Mesendoderm (in vitro differentiated cells): ENCODE data around the gene PITPNC1.

ENCODE experiments used
- DNase-seq: peaks from one replicate; pipeline ENCODE4 v3.0.0; 2013
- H2AK5ac ChIP-seq: 2 replicates; pipeline ENCODE4 v1.6.1; 2013; ENCODE audit warnings: low read length, inconsistent platforms
- H2BK120ac ChIP-seq: 2 replicates; pipeline ENCODE4 v1.6.1; 2013; ENCODE audit warnings: low read depth, mild to moderate bottlenecking, low read length, moderate library complexity, mixed read lengths
- H2BK15ac ChIP-seq: replicated peaks from 2 replicates; pipeline ENCODE4 v1.6.1; 2013; ENCODE audit warnings: low read depth, mild to moderate bottlenecking, moderate library complexity
- H2BK5ac ChIP-seq: 2 replicates; pipeline ENCODE4 v1.6.1; 2013; ENCODE audit warnings: low read length, inconsistent platforms
- H3K18ac ChIP-seq: 2 replicates; pipeline ENCODE4 v1.6.1; 2013; ENCODE audit warnings: mild to moderate bottlenecking, low read length, mixed read lengths
- H3K23ac ChIP-seq: one replicate; pipeline ENCODE4 v1.6.1; 2013; ENCODE audit warnings: low read length
- H3K27ac ChIP-seq: 2 replicates; pipeline ENCODE4 v1.5.1; 2013; ENCODE audit warnings: low read depth, mild to moderate bottlenecking, inconsistent platforms, low read length, moderate library complexity
- H3K27me3 ChIP-seq: 2 replicates; pipeline ENCODE4 v1.6.1; 2013; ENCODE audit warnings: low read length, control low read depth, mild to moderate bottlenecking, inconsistent platforms; ENCODE audit not compliant: insufficient read depth, poor library complexity
- H3K36me3 ChIP-seq: 2 replicates; pipeline ENCODE4 v1.6.1; 2013; ENCODE audit warnings: low read length, inconsistent platforms; ENCODE audit not compliant: control insufficient read depth, insufficient read depth
- H3K4ac ChIP-seq: one replicate; pipeline ENCODE4 v1.6.1; 2013; ENCODE audit warnings: low read depth, mild to moderate bottlenecking, low read length, moderate library complexity
- H3K4me1 ChIP-seq: 2 replicates; pipeline ENCODE4 v1.6.1; 2013; ENCODE audit warnings: low read depth, low read length, inconsistent platforms; ENCODE audit not compliant: control insufficient read depth
- H3K4me2 ChIP-seq: 2 replicates; pipeline ENCODE4 v1.6.1; 2013; ENCODE audit warnings: low read length
- H3K4me3 ChIP-seq: 2 replicates; pipeline ENCODE4 v1.5.1; 2013; ENCODE audit warnings: mild to moderate bottlenecking, low read length
- H3K56ac ChIP-seq: one replicate; pipeline ENCODE4 v1.6.1; 2013; ENCODE audit warnings: low read length
- H3K79me1 ChIP-seq: 2 replicates; pipeline ENCODE4 v1.6.1; 2013; ENCODE audit warnings: low read length, inconsistent platforms
- H3K79me2 ChIP-seq: 2 replicates; pipeline ENCODE4 v1.6.1; 2013; ENCODE audit warnings: mild to moderate bottlenecking, low read length; ENCODE audit not compliant: control insufficient read depth, insufficient read depth
- H3K9ac ChIP-seq: 2 replicates; pipeline ENCODE4 v1.6.1; 2013; ENCODE audit warnings: low read length, inconsistent platforms
- H4K5ac ChIP-seq: one replicate; pipeline ENCODE4 v1.6.1; 2013; ENCODE audit warnings: low read length
- H4K8ac ChIP-seq: one replicate; pipeline ENCODE4 v1.6.1; 2013; ENCODE audit warnings: low read depth, mild to moderate bottlenecking, control low read depth, low read length, moderate library complexity
- WGBS: extraction: QIAGEN DNeasy Blood & Tissue Kit; methylation state at CpG from one replicate; pipeline ENCODE4 v1.1.7; 2013; ENCODE audit warnings: low lambda C conversion rate, missing lambda C conversion rate; ENCODE audit not compliant: insufficient coverage; ENCODE audit errors: extremely low coverage; 5-methylcytosine and 5-hydroxymethylcytosine counted together

PITPNC1 gene

GRCh38 chr17:67613961-67614360 is 236.9 kb downstream of the PITPNC1 start:
- no peaks in the 10 kb centered on the region for H3K79me2 ChIP-seq
- H4K8ac ChIP-seq: no peak overlapping the region
- H3K36me3 ChIP-seq: no peaks in the 10 kb centered on the region
- no peaks in the 10 kb centered on the region for H3K4me1 ChIP-seq
- no peaks in the 10 kb centered on the region for H3K27me3 ChIP-seq
- H2AK5ac ChIP-seq: no peak overlapping the region
- H2BK120ac ChIP-seq: no peak overlapping the region
- no peak overlapping the region for H3K4me3 ChIP-seq
- H3K18ac ChIP-seq: no peak overlapping the region
- H3K56ac ChIP-seq: no peak overlapping the region
- no peak overlapping the region for H3K4ac ChIP-seq
- no peak overlapping the region for H2BK15ac ChIP-seq
- no peak overlapping the region for H3K23ac ChIP-seq
- H2BK5ac ChIP-seq: no peak overlapping the region
- no peak overlapping the region for H4K5ac ChIP-seq
- H3K9ac ChIP-seq: no peak overlapping the region
- no peaks in the 10 kb centered on the region for H3K79me1 ChIP-seq
- no peak for DNase-seq
- whole genome bisulfite sequencing: no CpG with 5 or more reads among the region's 7 CpGs
- H3K4me2 ChIP-seq: no peak overlapping the region
- H3K27ac ChIP-seq: no peak overlapping the region

- H3K27ac ChIP-seq: no peak overlapping the region
Measured at GRCh38 chr17:67615011-67615561, 238.0 kb downstream of the PITPNC1 start.

GRCh38 chr17:67615736-67616135 is 238.7 kb downstream of the PITPNC1 start:
- no peak overlapping the region for H2BK15ac ChIP-seq
- no peak overlapping the region for H3K4me3 ChIP-seq
- H3K56ac ChIP-seq: no peak overlapping the region
- no peak for DNase-seq
- H2BK5ac ChIP-seq: no peak overlapping the region
- no peak overlapping the region for H3K23ac ChIP-seq
- H4K8ac ChIP-seq: no peak overlapping the region
- H3K36me3 ChIP-seq: no peaks in the 10 kb centered on the region
- no peak overlapping the region for H2AK5ac ChIP-seq
- H4K5ac ChIP-seq: no peak overlapping the region
- no peak overlapping the region for H3K4me2 ChIP-seq
- H3K79me1 ChIP-seq: no peaks in the 10 kb centered on the region
- H3K79me2 ChIP-seq: no peaks in the 10 kb centered on the region
- H3K4me1 ChIP-seq: no peaks in the 10 kb centered on the region
- no peak overlapping the region for H3K18ac ChIP-seq
- H3K4ac ChIP-seq: no peak overlapping the region
- H3K27me3 ChIP-seq: no peaks in the 10 kb centered on the region
- no peak overlapping the region for H3K27ac ChIP-seq
- no peak overlapping the region for H2BK120ac ChIP-seq
- WGBS: no CpG with 5 or more reads among the region's 7 CpGs
- no peak overlapping the region for H3K9ac ChIP-seq

More at GRCh38 chr17:67615011-67615561, 238.0 kb downstream of the PITPNC1 start:
- no peak overlapping the region for H4K5ac ChIP-seq
- no peak for DNase-seq
- H2AK5ac ChIP-seq: no peak overlapping the region
- H3K23ac ChIP-seq: no peak overlapping the region
- H3K79me1 ChIP-seq: no peaks in the 10 kb centered on the region
- no peaks in the 10 kb centered on the region for H3K4me1 ChIP-seq
- H3K9ac ChIP-seq: no peak overlapping the region
- no peak overlapping the region for H3K56ac ChIP-seq
- H3K4ac ChIP-seq: no peak overlapping the region
- H2BK120ac ChIP-seq: no peak overlapping the region
- WGBS: no CpG with 5 or more reads among the region's 13 CpGs
- no peak overlapping the region for H3K4me3 ChIP-seq
- H3K36me3 ChIP-seq: no peaks in the 10 kb centered on the region
- no peak overlapping the region for H3K18ac ChIP-seq
- no peak overlapping the region for H3K4me2 ChIP-seq
- no peaks in the 10 kb centered on the region for H3K79me2 ChIP-seq
- no peak overlapping the region for H2BK5ac ChIP-seq
- H4K8ac ChIP-seq: no peak overlapping the region
- no peak overlapping the region for H2BK15ac ChIP-seq
- no peaks in the 10 kb centered on the region for H3K27me3 ChIP-seq

GRCh38 chr17:67617304-67617899 is 240.3 kb downstream of the PITPNC1 start:
- no peaks in the 10 kb centered on the region for H3K79me1 ChIP-seq
- H3K79me2 ChIP-seq: no peaks in the 10 kb centered on the region
- H2BK120ac ChIP-seq: no peak overlapping the region
- no peaks in the 10 kb centered on the region for H3K4me1 ChIP-seq
- no peak overlapping the region for H2AK5ac ChIP-seq
- WGBS: no CpG with 5 or more reads among the region's 4 CpGs
- H3K27ac ChIP-seq: no peak overlapping the region
- no peak overlapping the region for H3K4ac ChIP-seq
- no peak overlapping the region for H3K56ac ChIP-seq
- H3K18ac ChIP-seq: no peak overlapping the region
- H3K4me3 ChIP-seq: no peak overlapping the region
- DNase-seq: no peak
- H3K27me3 ChIP-seq: no peaks in the 10 kb centered on the region
- no peak overlapping the region for H4K5ac ChIP-seq
- H2BK15ac ChIP-seq: no peak overlapping the region
- no peak overlapping the region for H3K9ac ChIP-seq
- no peaks in the 10 kb centered on the region for H3K36me3 ChIP-seq
- H3K23ac ChIP-seq: no peak overlapping the region
- H3K4me2 ChIP-seq: no peak overlapping the region
- no peak overlapping the region for H2BK5ac ChIP-seq
- H4K8ac ChIP-seq: no peak overlapping the region

- Histone ChIP-seq H3K4me2 (no peak overlapping the region), H2BK5ac (no peak overlapping the region), H3K4ac (no peak overlapping the region), H3K18ac (no peak overlapping the region), H2AK5ac (no peak overlapping the region), H3K4me3 (no peak overlapping the region), H3K79me2 (no peaks in the 10 kb centered on the region), H3K23ac (no peak overlapping the region), H3K79me1 (no peaks in the 10 kb centered on the region), H3K4me1 (no peaks in the 10 kb centered on the region), H3K27me3 (no peaks in the 10 kb centered on the region), H4K5ac (no peak overlapping the region), H4K8ac (no peak overlapping the region), H2BK15ac (no peak overlapping the region), H3K27ac (no peak overlapping the region), H3K9ac (no peak overlapping the region), H2BK120ac (no peak overlapping the region), H3K56ac (no peak overlapping the region), H3K36me3 (no peaks in the 10 kb centered on the region)
- no CpG with 5 or more reads among the region's 9 CpGs for WGBS
- no peak for DNase-seq
Measured at GRCh38 chr17:67619555-67619954, 242.5 kb downstream of the PITPNC1 start.

- Histone ChIP-seq H3K79me1 (no peaks in the 10 kb centered on the region), H3K79me2 (no peaks in the 10 kb centered on the region), H2BK15ac (no peak overlapping the region), H3K56ac (no peak overlapping the region), H3K23ac (no peak overlapping the region), H4K8ac (no peak overlapping the region), H3K4me1 (no peaks in the 10 kb centered on the region), H3K27me3 (no peaks in the 10 kb centered on the region), H2AK5ac (no peak overlapping the region), H2BK5ac (no peak overlapping the region), H3K4me2 (no peak overlapping the region), H2BK120ac (no peak overlapping the region), H3K36me3 (no peaks in the 10 kb centered on the region), H3K27ac (no peak overlapping the region), H3K9ac (no peak overlapping the region), H3K18ac (no peak overlapping the region), H4K5ac (no peak overlapping the region), H3K4me3 (no peak overlapping the region), H3K4ac (no peak overlapping the region)
- WGBS: no CpG with 5 or more reads among the region's 8 CpGs
- no peak for DNase-seq
Measured at GRCh38 chr17:67620088-67620487, 243.0 kb downstream of the PITPNC1 start.
